DND-41 (cell line): ENCODE measurements around the gene ZSWIM5.
"Not testable (repeated sequence)": the region's sequence is repeated elsewhere in the genome, so short reads cannot be mapped to it uniquely, and the experiment has no call there.

Experiments
- ATAC-seq: fragments of 200-7000 bp; cut with Tn5 transposase; 3 replicates; pipeline ENCODE4 v1.9.1; 2021; ENCODE audit warnings: low read depth; ENCODE audit not compliant: insufficient read depth
- DNase-seq: peaks from one replicate; pipeline ENCODE4 v3.0.0-alpha.2; 2020
- H2AFZ ChIP-seq: 2 replicates; pipeline ENCODE4 v1.6.0; 2012; ENCODE audit warnings: low read depth, low read length
- H3K27ac ChIP-seq: 2 replicates; pipeline ENCODE4 v1.5.1; 2012; ENCODE audit warnings: low read length, inconsistent platforms
- H3K27me3 ChIP-seq: fragments of 200-600 bp; sonication (generic); 2 replicates; pipeline ENCODE4 v1.6.0; 2012; ENCODE audit warnings: low read length, mild to moderate bottlenecking, inconsistent platforms; ENCODE audit not compliant: insufficient read depth, poor library complexity
- H3K36me3 ChIP-seq: 2 replicates; pipeline ENCODE4 v1.5.1; 2012; ENCODE audit warnings: low read length, inconsistent platforms; ENCODE audit not compliant: insufficient read depth
- H3K4me1 ChIP-seq: 2 replicates; pipeline ENCODE4 v1.5.1; 2012; ENCODE audit warnings: mild to moderate bottlenecking, low read length; ENCODE audit not compliant: insufficient read depth
- H3K4me2 ChIP-seq: 2 replicates; pipeline ENCODE4 v1.6.0; 2012; ENCODE audit warnings: mild to moderate bottlenecking, moderate library complexity, low read length, inconsistent platforms; ENCODE audit not compliant: insufficient read depth
- H3K4me3 ChIP-seq, 2 experiments: fragments of 200-600 bp in 1 of 2; shearing (Covaris generic) in 1 of 2; 2 replicates each; pipeline ENCODE4 v1.5.1; 2012 to 2016; ENCODE audit warnings: inconsistent platforms in 2 of 2, low read length in 2 of 2, mild to moderate bottlenecking in 2 of 2, low read depth in 1 of 2, moderate library complexity in 1 of 2
- H3K79me2 ChIP-seq: 2 replicates; pipeline ENCODE4 v1.6.0; 2012; ENCODE audit warnings: low read length, inconsistent platforms; ENCODE audit not compliant: insufficient read depth
- H3K9ac ChIP-seq: 2 replicates; pipeline ENCODE4 v1.6.0; 2012; ENCODE audit warnings: low read depth, mild to moderate bottlenecking, inconsistent platforms, low read length, moderate library complexity
- H3K9me3 ChIP-seq: 2 replicates; pipeline ENCODE4 v1.5.1; 2012; ENCODE audit warnings: low read length, moderate library complexity, mild to moderate bottlenecking, inconsistent platforms; ENCODE audit not compliant: insufficient read depth, severe bottlenecking
- H4K20me1 ChIP-seq: 2 replicates; pipeline ENCODE4 v1.6.0; 2012; ENCODE audit warnings: low read length; ENCODE audit not compliant: insufficient read depth
- EZH2 ChIP-seq: IDR thresholded peaks from 3 replicates; pipeline ENCODE4 v1.6.1; 2012; ENCODE audit warnings: borderline replicate concordance, low read depth, mild to moderate bottlenecking, moderate library complexity, low read length, inconsistent platforms; ENCODE audit not compliant: severe bottlenecking
- TF ChIP-seq, protein P1 (sequence below): IDR thresholded peaks from 2 replicates; pipeline ENCODE4 v1.5.1; 2012; ENCODE audit warnings: borderline replicate concordance, low read length, moderate library complexity, mild to moderate bottlenecking; ENCODE audit not compliant: poor library complexity, severe bottlenecking; ENCODE audit errors: extremely low read depth

Gene ZSWIM5

DNA sequence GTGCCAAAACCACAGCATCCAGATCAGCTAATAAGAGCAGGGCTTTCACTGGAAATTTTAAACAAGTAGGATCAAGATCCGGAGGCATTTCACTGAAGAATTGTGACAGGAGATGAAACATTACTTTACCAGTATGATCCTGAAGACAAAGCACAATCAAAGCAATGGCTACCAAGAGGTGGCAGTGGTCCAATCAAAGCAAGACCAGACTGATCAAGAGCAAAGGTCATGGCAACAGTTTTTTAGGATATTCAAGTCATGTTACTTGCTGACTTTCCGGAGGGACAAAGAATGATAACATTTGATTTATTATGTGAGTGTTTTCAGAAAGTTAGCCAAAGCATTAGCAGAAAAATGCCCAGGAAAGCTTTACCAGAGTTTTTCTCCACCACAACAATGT, 8.2 kb downstream of the ZSWIM5 start:
- Histone ChIP-seq H4K20me1 (no peaks in the 10 kb centered on the region), H3K9me3 (no peaks in the 10 kb centered on the region), H3K27ac (no peak overlapping the region), H3K79me2 (no peaks in the 10 kb centered on the region), H3K4me3 (no peak overlapping the region), H3K4me1 (no peaks in the 10 kb centered on the region), H2AFZ (no peak overlapping the region), H3K27me3 (peaks cover 14% of the 10 kb centered on the region), H3K9ac (no peak overlapping the region), H3K4me2 (no peak overlapping the region), H3K36me3 (no peaks in the 10 kb centered on the region)
- TF ChIP-seq, protein P1, sequence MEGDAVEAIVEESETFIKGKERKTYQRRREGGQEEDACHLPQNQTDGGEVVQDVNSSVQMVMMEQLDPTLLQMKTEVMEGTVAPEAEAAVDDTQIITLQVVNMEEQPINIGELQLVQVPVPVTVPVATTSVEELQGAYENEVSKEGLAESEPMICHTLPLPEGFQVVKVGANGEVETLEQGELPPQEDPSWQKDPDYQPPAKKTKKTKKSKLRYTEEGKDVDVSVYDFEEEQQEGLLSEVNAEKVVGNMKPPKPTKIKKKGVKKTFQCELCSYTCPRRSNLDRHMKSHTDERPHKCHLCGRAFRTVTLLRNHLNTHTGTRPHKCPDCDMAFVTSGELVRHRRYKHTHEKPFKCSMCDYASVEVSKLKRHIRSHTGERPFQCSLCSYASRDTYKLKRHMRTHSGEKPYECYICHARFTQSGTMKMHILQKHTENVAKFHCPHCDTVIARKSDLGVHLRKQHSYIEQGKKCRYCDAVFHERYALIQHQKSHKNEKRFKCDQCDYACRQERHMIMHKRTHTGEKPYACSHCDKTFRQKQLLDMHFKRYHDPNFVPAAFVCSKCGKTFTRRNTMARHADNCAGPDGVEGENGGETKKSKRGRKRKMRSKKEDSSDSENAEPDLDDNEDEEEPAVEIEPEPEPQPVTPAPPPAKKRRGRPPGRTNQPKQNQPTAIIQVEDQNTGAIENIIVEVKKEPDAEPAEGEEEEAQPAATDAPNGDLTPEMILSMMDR = no peak
- TF ChIP-seq EZH2 = no peak
- ATAC-seq (no peak), DNase-seq (no peak)

DNA sequence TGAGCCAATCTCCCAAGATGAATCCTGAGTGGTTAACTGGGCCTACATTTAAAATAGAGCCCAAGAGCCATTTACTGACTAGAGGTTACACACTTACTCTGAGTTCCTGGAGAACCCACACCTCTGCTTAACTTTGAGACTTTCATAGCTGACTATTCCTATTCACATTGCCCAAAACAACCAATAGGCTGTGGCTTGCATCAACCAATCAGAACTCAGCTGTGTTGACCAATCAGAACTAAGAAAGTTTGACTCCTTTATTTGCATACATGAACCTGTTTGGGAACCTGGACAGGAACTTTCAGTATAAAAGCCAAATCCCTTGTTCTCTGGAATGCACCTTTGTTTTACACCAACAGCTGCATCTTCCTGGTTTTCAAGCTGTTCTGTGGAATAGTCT, 9.5 kb downstream of the ZSWIM5 start:
- DNase-seq (no peak), ATAC-seq (no peak)
- Histone ChIP-seq H3K79me2 (no peaks in the 10 kb centered on the region), H3K9me3 (no peaks in the 10 kb centered on the region), H3K4me1 (no peaks in the 10 kb centered on the region), H4K20me1 (no peaks in the 10 kb centered on the region), H2AFZ (no peak overlapping the region), H3K4me3 (no peak overlapping the region), H3K36me3 (no peaks in the 10 kb centered on the region), H3K9ac (no peak overlapping the region), H3K27ac (no peak overlapping the region), H3K4me2 (no peak overlapping the region), H3K27me3 (peaks cover 14% of the 10 kb centered on the region)
- TF ChIP-seq, protein P1 = no peak

DNA sequence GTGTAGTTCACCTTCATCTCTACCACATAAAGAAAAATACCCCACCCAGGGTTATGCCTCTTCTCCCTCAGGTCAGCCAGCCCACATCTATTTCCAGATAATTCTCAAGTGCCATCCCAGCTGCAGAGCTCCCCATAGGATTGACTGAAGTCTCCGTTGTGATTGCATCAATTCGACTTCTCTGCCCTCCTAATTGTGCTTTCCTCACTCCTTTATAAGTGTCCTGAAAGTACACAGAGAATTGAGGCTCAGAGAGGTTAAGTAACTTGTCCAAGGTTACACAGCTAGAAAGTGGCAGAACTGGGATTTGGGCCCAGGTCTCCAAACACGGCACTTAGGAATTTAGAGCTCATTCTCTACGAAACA, 15.0 kb downstream of the ZSWIM5 start:
- no peaks in the 10 kb centered on the region for H3K36me3 ChIP-seq
- peaks cover 11% of the 10 kb centered on the region for H3K27me3 ChIP-seq
- no peaks in the 10 kb centered on the region for H3K9me3 ChIP-seq
- H2AFZ ChIP-seq = no peak overlapping the region
- peak overlapping the region; percentile 45 for H3K4me2 ChIP-seq
- no peak overlapping the region for H3K4me3 ChIP-seq
- no peaks in the 10 kb centered on the region for H3K79me2 ChIP-seq
- TF ChIP-seq, protein P1 = no peak
- no peak for TF ChIP-seq EZH2
- DNase-seq = no peak
- no peaks in the 10 kb centered on the region for H4K20me1 ChIP-seq
- no peak for ATAC-seq
- peaks cover 7% of the 10 kb centered on the region for H3K4me1 ChIP-seq
- H3K9ac ChIP-seq = no peak overlapping the region
- no peak overlapping the region for H3K27ac ChIP-seq

DNA sequence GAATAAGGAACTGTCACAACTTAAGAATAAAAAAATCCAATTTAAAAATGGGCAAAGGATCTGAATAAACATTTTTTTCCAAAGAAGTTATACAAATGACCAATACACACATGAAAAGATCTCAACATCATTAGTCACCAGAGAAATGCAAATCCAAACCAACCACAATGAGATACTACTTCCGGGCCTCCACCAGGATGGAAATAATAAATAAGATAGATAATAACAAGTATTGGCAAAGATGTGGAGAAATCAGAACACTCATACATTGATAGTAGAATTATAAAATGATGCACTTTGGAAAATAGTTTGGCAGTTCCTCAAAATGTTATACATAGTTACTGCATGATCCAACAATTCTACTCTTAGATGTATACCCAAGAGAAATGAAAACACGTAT, 18.7 kb downstream of the ZSWIM5 start:
- TF ChIP-seq, protein P1 = no peak
- TF ChIP-seq EZH2 = no peak
- Histone ChIP-seq H3K27ac (no peak overlapping the region), H2AFZ (no peak overlapping the region), H3K9me3 (no peaks in the 10 kb centered on the region), H3K4me3 (no peak overlapping the region), H4K20me1 (no peaks in the 10 kb centered on the region), H3K27me3 (peaks cover 11% of the 10 kb centered on the region), H3K36me3 (no peaks in the 10 kb centered on the region), H3K4me1 (peaks cover 7% of the 10 kb centered on the region), H3K9ac (no peak overlapping the region), H3K4me2 (no peak overlapping the region), H3K79me2 (no peaks in the 10 kb centered on the region)
- ATAC-seq = no peak
- DNase-seq = no peak

DNA sequence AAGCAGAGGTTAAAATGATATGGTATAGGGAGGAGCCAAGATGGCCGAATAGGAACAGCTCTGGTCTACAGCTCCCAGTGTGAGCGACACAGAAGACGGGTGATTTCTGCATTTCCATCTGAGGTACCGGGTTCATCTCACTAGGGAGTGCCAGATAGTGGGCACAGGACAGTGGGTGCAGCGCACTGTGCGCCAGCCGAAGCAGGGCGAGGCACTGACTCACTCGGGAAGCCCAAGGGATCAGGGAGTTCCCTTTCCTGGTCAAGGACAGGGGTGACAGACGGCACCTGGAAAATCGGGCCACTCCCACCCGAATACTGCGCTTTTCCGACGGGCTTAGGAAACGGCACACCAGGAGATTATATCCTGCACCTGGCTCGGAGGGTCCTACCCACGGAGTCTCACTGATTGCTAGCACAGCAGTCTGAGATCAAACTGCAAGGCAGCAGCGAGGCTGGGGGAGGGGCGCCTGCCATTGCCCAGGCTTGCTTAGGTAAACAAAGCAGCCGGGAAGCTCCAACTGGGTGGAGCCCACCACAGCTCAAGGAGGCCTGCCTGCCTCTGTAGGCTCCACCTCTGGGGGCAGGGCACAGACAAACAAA, 26.4 kb downstream of the ZSWIM5 start:
- H3K79me2 ChIP-seq, H2AFZ ChIP-seq, DNase-seq, H4K20me1 ChIP-seq, H3K36me3 ChIP-seq, H3K4me3 ChIP-seq, H3K27me3 ChIP-seq, H3K27ac ChIP-seq, ATAC-seq, H3K4me2 ChIP-seq, H3K9ac ChIP-seq, H3K4me1 ChIP-seq, H3K9me3 ChIP-seq: not testable (repeated sequence)
